ENCODE data around the gene NCBP2. TPM values are rescaled to one million over a fixed set of nuclear protein-coding genes. Genes with fewer than 3 reads are reported as not detected.

NCBP2 gene
- total RNA-seq, 6 donors from 2014 or later = 15.7 to 51.7 (median 34.6) TPM

- DNase-seq (no peak), ATAC-seq (ENCODE audit: low FRiP score in 2 of 2) (no peak)
- no peak overlapping the region for H3K27ac ChIP-seq
- no peaks in the 10 kb centered on the region for H3K9me3 ChIP-seq
- peaks cover 0 to 13% (median 2%) of the 10 kb centered on the region in 4 donors for H3K4me1 ChIP-seq
- WGBS, 2 donors = 69 to 83% methylated on average over 5 of the region's 5 CpGs
- no peaks in the 10 kb centered on the region for H3K36me3 ChIP-seq
- no peak for TF ChIP-seq POLR2AphosphoS5 (IDR thresholded peaks at IDR 0.05)
- no peak for TF ChIP-seq CTCF (IDR thresholded peaks at IDR 0.05)
- TF ChIP-seq POLR2A (IDR thresholded peaks at IDR 0.05) = no peak
- TF ChIP-seq EP300 (IDR thresholded peaks at IDR 0.05) = no peak
- no peak overlapping the region for H3K4me3 ChIP-seq
- H3K27me3 ChIP-seq = no peaks in the 10 kb centered on the region
Observed at GRCh38 chr3:196974661-196975060, 32.3 kb upstream of the NCBP2 start.

GRCh38 chr3:196971094-196971698, 28.9 kb upstream of the NCBP2 start:
- Histone ChIP-seq H3K27me3 (no peaks in the 10 kb centered on the region), H3K9me3 (no peaks in the 10 kb centered on the region), H3K4me3 (no peak overlapping the region), H3K4me1 (peaks cover 8 to 26% (median 11%) of the 10 kb centered on the region in 4 donors), H3K36me3 (no peaks in the 10 kb centered on the region), H3K27ac (no peak overlapping the region)
- no peak for TF ChIP-seq EP300 (IDR thresholded peaks at IDR 0.05)
- TF ChIP-seq POLR2A (IDR thresholded peaks at IDR 0.05) = no peak
- WGBS, 2 donors = 89 to 91% methylated on average over 6 to 7 of the region's 7 CpGs
- DNase-seq = no peak
- ATAC-seq (ENCODE audit: low FRiP score in 2 of 2) = no peak

GRCh38 chr3:196970547-196971093, 28.3 kb upstream of the NCBP2 start:
- Histone ChIP-seq H3K4me3 (no peak overlapping the region), H3K9me3 (no peaks in the 10 kb centered on the region), H3K27me3 (no peaks in the 10 kb centered on the region), H3K27ac (no peak overlapping the region), H3K4me1 (peaks cover 8 to 26% (median 11%) of the 10 kb centered on the region in 4 donors), H3K36me3 (no peaks in the 10 kb centered on the region)
- no peak for ATAC-seq (ENCODE audit: low FRiP score in 2 of 2)
- DNase-seq = no peak
- TF ChIP-seq EP300 (IDR thresholded peaks at IDR 0.05) (no peak), CTCF (IDR thresholded peaks at IDR 0.05) (no peak), POLR2A (IDR thresholded peaks at IDR 0.05) (no peak), POLR2AphosphoS5 (IDR thresholded peaks at IDR 0.05) (no peak)
- WGBS, 2 donors = 90 to 91% methylated on average over 15 of the region's 15 CpGs

- Histone ChIP-seq H3K4me3 (peak overlapping the region; percentile 74 to 98 (median 92)), H3K27me3 (no peaks in the 10 kb centered on the region), H3K36me3 (no peaks in the 10 kb centered on the region), H3K27ac (peak overlapping the region; percentile 70 to 89 (median 80)), H3K9me3 (no peaks in the 10 kb centered on the region), H3K4me1 (peaks cover 8 to 26% (median 11%) of the 10 kb centered on the region in 4 donors)
- peak; percentile 85 to 94 for ATAC-seq (ENCODE audit: low FRiP score in 2 of 2)
- peak; percentile 61 to 96 for DNase-seq
- WGBS, 2 donors = 38 to 50% methylated on average over 20 to 22 of the region's 100 CpGs
- TF ChIP-seq POLR2AphosphoS5 (IDR thresholded peaks at IDR 0.05) = no peak
- peak; percentile 96 to 99 (median 98) for TF ChIP-seq CTCF (IDR thresholded peaks at IDR 0.05)
- TF ChIP-seq EP300 (IDR thresholded peaks at IDR 0.05) = no peak
- TF ChIP-seq POLR2A (IDR thresholded peaks at IDR 0.05) = peak in 1 of 4 donors; percentile 22
Observed at GRCh38 chr3:196969660-196970546, 27.6 kb upstream of the NCBP2 start.

GRCh38 chr3:196969134-196969659, 26.9 kb upstream of the NCBP2 start:
- 0 to 5% methylated on average over 4 of the region's 72 CpGs for WGBS, 2 donors
- Histone ChIP-seq H3K36me3 (no peaks in the 10 kb centered on the region), H3K4me3 (peak overlapping the region; percentile 74 to 98 (median 92)), H3K4me1 (peaks cover 8 to 26% (median 11%) of the 10 kb centered on the region in 4 donors), H3K9me3 (no peaks in the 10 kb centered on the region), H3K27ac (peak overlapping the region; percentile 70 to 89 (median 80)), H3K27me3 (no peaks in the 10 kb centered on the region)
- ATAC-seq (ENCODE audit: low FRiP score in 2 of 2) = peak in 1 of 2 donors; percentile 53
- no peak for TF ChIP-seq EP300 (IDR thresholded peaks at IDR 0.05)
- no peak for TF ChIP-seq POLR2AphosphoS5 (IDR thresholded peaks at IDR 0.05)
- TF ChIP-seq POLR2A (IDR thresholded peaks at IDR 0.05) = no peak
- no peak for TF ChIP-seq CTCF (IDR thresholded peaks at IDR 0.05)
- DNase-seq = peak; percentile 51 to 90

Data from upper lobe of left lung (tissue), 6 donors.